Measurements from ENCODE around the gene XXYLT1.

XXYLT1 gene

GRCh38 chr3:195172896-195173295 lies 98.1 kb downstream of the XXYLT1 start:
- Histone ChIP-seq H3K4me1 (ENCODE audit: insufficient read depth, low read length, severe bottlenecking) (no peaks in the 10 kb centered on the region), H3K79me2 (ENCODE audit: insufficient read depth, low read length) (no peaks in the 10 kb centered on the region), H3K9me3 (ENCODE audit: low read length) (no peaks in the 10 kb centered on the region), H3K9ac (ENCODE audit: low read length) (no peak overlapping the region), H3K4me3 (ENCODE audit: low read depth, low read length, poor library complexity, severe bottlenecking) (no peak overlapping the region), H3F3A (ENCODE audit: insufficient read depth, low read length) (no peaks in the 10 kb centered on the region), H3K27ac (ENCODE audit: low read depth, low read length, poor library complexity, severe bottlenecking) (no peak overlapping the region), H3K9me2 (ENCODE audit: low read depth, low read length) (no peaks in the 10 kb centered on the region), H2AFZ (ENCODE audit: low read length) (no peak overlapping the region), H4K20me1 (ENCODE audit: insufficient read depth, low read length) (no peaks in the 10 kb centered on the region), H3K36me3 (ENCODE audit: insufficient read depth, low read length) (no peaks in the 10 kb centered on the region), H3K27me3 (ENCODE audit: insufficient read depth, low read length) (no peaks in the 10 kb centered on the region), H3K4me2 (ENCODE audit: low read length) (no peak overlapping the region)
- TF ChIP-seq, protein P1, sequence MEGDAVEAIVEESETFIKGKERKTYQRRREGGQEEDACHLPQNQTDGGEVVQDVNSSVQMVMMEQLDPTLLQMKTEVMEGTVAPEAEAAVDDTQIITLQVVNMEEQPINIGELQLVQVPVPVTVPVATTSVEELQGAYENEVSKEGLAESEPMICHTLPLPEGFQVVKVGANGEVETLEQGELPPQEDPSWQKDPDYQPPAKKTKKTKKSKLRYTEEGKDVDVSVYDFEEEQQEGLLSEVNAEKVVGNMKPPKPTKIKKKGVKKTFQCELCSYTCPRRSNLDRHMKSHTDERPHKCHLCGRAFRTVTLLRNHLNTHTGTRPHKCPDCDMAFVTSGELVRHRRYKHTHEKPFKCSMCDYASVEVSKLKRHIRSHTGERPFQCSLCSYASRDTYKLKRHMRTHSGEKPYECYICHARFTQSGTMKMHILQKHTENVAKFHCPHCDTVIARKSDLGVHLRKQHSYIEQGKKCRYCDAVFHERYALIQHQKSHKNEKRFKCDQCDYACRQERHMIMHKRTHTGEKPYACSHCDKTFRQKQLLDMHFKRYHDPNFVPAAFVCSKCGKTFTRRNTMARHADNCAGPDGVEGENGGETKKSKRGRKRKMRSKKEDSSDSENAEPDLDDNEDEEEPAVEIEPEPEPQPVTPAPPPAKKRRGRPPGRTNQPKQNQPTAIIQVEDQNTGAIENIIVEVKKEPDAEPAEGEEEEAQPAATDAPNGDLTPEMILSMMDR (IDR thresholded peaks at IDR 0.05; ENCODE audit: low read length), result no peak
- TF ChIP-seq EZH2 (IDR thresholded peaks at IDR 0.05; ENCODE audit: borderline replicate concordance, low read length), result no peak

GRCh38 chr3:195172039-195172684 lies 98.8 kb downstream of the XXYLT1 start:
- TF ChIP-seq, protein P1 (IDR thresholded peaks at IDR 0.05; ENCODE audit: low read length), result no peak
- no peak for TF ChIP-seq EZH2 (IDR thresholded peaks at IDR 0.05; ENCODE audit: borderline replicate concordance, low read length)
- H3K9me3 ChIP-seq (ENCODE audit: low read length), result no peaks in the 10 kb centered on the region
- H3K79me2 ChIP-seq (ENCODE audit: insufficient read depth, low read length), result no peaks in the 10 kb centered on the region
- H3K36me3 ChIP-seq (ENCODE audit: insufficient read depth, low read length), result no peaks in the 10 kb centered on the region
- H3K27me3 ChIP-seq (ENCODE audit: insufficient read depth, low read length), result no peaks in the 10 kb centered on the region
- H3K9ac ChIP-seq (ENCODE audit: low read length), result no peak overlapping the region
- no peaks in the 10 kb centered on the region for H3F3A ChIP-seq (ENCODE audit: insufficient read depth, low read length)
- no peaks in the 10 kb centered on the region for H4K20me1 ChIP-seq (ENCODE audit: insufficient read depth, low read length)
- no peaks in the 10 kb centered on the region for H3K9me2 ChIP-seq (ENCODE audit: low read depth, low read length)
- no peak overlapping the region for H3K4me2 ChIP-seq (ENCODE audit: low read length)
- no peaks in the 10 kb centered on the region for H3K4me1 ChIP-seq (ENCODE audit: insufficient read depth, low read length, severe bottlenecking)
- no peak overlapping the region for H2AFZ ChIP-seq (ENCODE audit: low read length)
- no peak overlapping the region for H3K27ac ChIP-seq (ENCODE audit: low read depth, low read length, poor library complexity, severe bottlenecking)
- no peak overlapping the region for H3K4me3 ChIP-seq (ENCODE audit: low read depth, low read length, poor library complexity, severe bottlenecking)

DNA sequence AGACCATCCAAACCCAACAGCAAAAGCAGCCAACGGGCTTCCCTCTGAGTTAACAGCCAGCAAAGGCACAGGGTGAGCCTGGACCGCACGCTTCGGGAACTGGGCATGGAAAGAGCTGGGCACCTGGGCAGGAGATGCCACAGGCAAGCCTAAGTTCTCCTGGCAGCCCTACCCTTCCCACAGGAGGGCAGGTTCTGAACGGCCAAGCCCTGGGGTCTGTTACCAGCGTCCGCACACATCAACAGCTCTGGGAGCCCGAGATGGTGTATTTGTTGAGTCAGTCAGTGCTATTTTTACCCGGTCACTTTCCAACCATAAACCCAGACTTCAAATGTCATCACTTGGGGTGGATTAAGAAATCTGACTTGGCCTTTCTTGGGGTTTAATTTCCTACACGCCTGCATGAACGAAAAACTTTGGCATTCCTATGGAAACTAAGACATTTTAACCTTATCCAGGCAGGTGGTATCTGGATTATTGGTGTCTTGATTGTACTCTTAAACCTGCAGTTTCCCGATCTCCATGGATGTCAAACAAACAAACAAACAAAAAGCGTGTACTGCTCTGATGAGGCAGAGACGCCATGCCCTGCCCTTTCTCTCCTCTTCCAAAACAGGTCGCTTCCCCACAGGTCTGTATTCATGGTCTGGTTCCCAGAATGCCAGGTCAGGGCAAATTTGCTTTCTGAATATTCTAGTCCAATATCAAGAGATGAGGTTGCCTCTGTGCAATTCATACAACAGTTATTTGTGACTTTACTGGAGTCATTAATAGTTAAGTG lies 99.7 kb downstream of the XXYLT1 start:
- H3K4me2 ChIP-seq (ENCODE audit: low read length), result no peak overlapping the region
- no peak overlapping the region for H3K27ac ChIP-seq (ENCODE audit: low read depth, low read length, poor library complexity, severe bottlenecking)
- no peaks in the 10 kb centered on the region for H3K79me2 ChIP-seq (ENCODE audit: insufficient read depth, low read length)

More for the DNA sequence above, 99.7 kb downstream of the XXYLT1 start:
- no peaks in the 10 kb centered on the region for H3K27me3 ChIP-seq (ENCODE audit: insufficient read depth, low read length)
- H3F3A ChIP-seq (ENCODE audit: insufficient read depth, low read length), result no peaks in the 10 kb centered on the region
- H3K36me3 ChIP-seq (ENCODE audit: insufficient read depth, low read length), result no peaks in the 10 kb centered on the region
- no peaks in the 10 kb centered on the region for H4K20me1 ChIP-seq (ENCODE audit: insufficient read depth, low read length)
- no peaks in the 10 kb centered on the region for H3K9me2 ChIP-seq (ENCODE audit: low read depth, low read length)
- H3K4me1 ChIP-seq (ENCODE audit: insufficient read depth, low read length, severe bottlenecking), result no peaks in the 10 kb centered on the region
- no peak overlapping the region for H2AFZ ChIP-seq (ENCODE audit: low read length)
- H3K9ac ChIP-seq (ENCODE audit: low read length), result no peak overlapping the region
- H3K9me3 ChIP-seq (ENCODE audit: low read length), result no peaks in the 10 kb centered on the region
- TF ChIP-seq EZH2 (IDR thresholded peaks at IDR 0.05; ENCODE audit: borderline replicate concordance, low read length), result no peak
- TF ChIP-seq, protein P1 (IDR thresholded peaks at IDR 0.05; ENCODE audit: low read length), result no peak
- H3K4me3 ChIP-seq (ENCODE audit: low read depth, low read length, poor library complexity, severe bottlenecking), result no peak overlapping the region
